Breast epithelium (tissue), 3 donors: ENCODE results near the gene PTPRG.

Experiments
- CTCF ChIP-seq, 3 donors: fragments of 450-650 bp; IDR thresholded peaks; one replicate each; pipeline ENCODE4 v1.5.1; 2016 to 2017; ENCODE audit warnings: antibody characterized with exemption in 3 of 3, mild to moderate bottlenecking in 3 of 3, moderate library complexity in 3 of 3
- POLR2A ChIP-seq: fragments of 450-650 bp; IDR thresholded peaks from one replicate; pipeline ENCODE4 v1.6.1; 2016; ENCODE audit warnings: antibody characterized with exemption, mild to moderate bottlenecking, moderate library complexity

DNA sequence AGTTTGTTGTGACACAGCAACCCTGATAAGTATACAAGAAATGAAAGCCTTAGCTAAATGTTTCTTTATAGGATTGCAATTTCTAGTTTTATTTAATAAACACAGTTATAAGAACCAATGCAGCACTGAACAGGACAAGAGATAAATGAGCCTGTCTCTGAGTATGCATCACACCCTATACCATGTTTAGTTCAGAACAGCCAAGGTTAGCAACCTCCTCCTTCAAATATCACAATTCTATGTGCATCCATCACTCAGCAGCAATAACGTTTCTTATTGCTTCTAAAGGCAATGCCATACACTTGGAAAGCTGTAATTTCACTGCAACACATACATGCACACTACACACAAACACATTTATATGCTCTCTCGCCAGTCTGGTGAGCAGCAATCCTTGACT, 280.6 kb downstream of the PTPRG start:
- TF ChIP-seq CTCF (IDR thresholded peaks at IDR 0.05) (no peak), POLR2A (no peak)
